GM21381 (cell line): ENCODE measurements around the gene GRIFIN.
A peak's percentile ranks its signal among the peaks of the same experiment; 100 is the strongest.

ENCODE experiments used
- ATAC-seq: cut with Tn5 transposase; IDR thresholded peaks from one replicate; pipeline ENCODE4 v1.9.1; 2021; ENCODE audit warnings: mild to moderate bottlenecking, moderate library complexity; ENCODE audit not compliant: unreplicated experiment

GRIFIN gene

GRCh38 chr7:2476298-2476697, at the start of gene GRIFIN:
Gene GRIFIN, minus strand, starts transcription at chr7:2476398. Its CDS starts 15 bp downstream, at chr7:2476383.
- no peak for ATAC-seq

GRCh38 chr7:2524808-2525657, 48.8 kb upstream of the GRIFIN start:
- ATAC-seq, result no peak

DNA sequence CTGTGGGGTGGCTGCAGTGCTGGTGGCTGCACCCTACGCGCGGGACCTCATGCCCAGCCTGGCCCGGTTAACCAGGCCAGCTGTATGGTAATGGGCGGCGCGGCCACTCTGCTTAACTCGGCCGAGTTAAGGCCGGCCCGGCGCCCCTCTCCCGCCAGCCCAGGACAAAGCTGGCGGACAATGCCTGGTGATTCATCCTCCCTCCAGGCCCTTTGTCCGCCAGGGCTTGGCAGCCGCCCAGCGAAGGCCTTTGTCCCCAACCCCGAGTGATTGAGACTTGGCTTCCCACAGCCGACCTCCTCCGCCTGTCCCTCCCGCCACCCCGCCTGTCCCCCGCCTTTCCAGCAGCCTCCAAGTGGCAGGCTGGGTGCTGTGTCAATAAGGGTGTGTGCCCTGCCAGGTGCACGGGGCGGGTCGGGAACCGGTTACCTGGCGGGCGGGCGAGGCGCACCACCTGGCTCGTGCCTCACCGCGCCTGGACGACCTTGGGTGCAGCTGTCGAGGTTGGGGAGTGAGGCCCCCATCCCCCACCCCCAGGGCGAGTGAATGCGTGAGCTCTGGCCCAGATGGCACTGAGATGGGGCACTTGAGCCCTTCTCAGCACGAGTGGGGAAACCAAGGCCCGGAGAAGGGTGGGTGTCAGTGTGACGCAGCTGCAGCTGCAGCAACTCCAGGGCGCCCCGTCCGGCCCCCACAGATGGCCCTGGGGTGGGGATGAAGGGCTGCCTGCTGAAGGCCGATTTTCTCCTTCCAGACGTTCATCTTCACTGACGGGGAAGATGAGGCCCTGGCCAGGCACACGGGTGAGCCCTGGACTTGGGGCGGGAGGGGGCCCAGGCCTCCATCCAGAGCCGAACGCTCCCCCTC, 48.0 kb upstream of the GRIFIN start:
- no peak for ATAC-seq

GRCh38 chr7:2523461-2523936, 47.3 kb upstream of the GRIFIN start:
- no peak for ATAC-seq

DNA sequence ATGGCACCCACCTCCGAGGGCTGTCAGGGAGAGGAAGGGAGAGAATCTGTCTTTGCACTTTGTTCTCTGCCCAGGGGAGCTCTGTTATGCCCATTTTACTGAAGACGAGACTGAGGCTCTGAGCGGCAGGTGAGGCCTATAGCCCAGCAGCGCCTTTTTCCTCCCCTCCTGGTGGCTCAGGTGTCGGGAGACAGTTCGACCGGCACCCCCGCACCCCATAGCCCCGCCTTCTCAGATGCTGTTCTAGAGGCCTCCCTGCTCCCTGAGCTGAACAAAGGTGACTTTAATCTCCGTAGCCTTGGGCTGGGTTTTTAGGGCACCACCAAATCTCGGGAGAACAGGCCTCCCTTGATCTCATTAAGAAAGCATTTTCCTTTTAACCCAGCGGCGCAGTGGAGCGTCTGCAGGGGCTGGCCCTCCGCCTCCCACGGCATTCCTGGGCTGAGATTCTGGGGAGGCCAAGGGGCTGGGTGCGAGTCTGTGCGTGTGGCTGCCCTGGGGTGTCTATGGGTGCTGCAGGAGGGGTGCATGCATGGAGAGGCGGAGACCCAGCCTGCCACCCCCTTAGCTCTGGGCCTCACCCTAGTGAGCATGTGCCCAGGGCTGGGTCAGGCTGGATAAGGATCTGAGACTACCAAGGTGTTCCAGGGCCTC, 46.7 kb upstream of the GRIFIN start:
- ATAC-seq, result no peak

DNA sequence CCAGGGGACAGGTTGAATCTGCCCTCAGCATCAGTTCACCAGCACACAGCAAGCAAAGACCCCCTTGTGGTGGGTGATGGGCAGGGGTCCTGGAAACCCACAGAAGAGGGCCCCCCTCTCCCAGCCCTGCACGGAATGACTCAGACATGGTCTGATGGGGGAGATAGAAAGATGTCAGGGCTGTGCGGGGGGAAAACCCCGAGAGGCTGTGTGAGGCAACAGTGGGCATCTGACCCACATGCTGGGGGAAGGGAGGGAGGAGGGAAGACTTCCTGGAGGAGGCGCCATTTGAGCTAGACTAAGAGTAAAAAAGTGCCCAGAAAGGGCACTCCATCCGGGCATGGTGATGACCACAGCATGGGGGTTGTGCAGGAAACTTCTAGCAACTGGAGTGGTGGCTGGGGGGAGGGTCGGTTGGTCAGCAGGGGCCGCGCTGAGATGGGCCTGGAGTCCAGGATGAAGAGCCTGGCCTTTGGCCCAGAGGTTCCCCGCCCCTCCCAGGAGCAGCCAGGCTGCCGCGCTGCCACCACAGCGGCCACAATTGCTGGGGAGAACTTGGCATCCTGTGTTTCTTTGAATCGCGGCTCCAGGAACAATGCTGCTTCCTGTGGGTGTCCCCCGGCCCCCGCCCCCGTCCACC, 45.9 kb upstream of the GRIFIN start:
- ATAC-seq, result no peak

DNA sequence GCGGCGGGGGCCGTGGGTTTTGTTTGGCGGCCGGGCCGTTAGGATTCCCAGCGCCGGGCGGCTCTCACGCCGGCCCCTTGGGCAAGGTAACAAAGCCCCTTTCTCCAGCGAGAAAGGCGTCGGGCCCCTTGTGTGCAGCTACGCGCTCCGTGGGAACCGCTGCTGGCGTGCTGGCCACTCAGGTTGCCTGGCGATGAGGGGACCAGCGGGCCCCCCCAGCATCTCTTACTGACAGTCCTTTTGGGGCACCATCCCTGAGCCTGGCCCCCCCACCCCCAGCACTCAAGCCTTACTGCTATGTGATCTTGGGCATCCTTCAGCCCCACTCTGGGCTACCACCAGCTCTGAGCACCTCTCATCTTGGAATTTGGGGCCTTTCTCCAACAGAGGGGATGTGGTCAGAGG, 45.1 kb upstream of the GRIFIN start:
- ATAC-seq, result no peak

DNA sequence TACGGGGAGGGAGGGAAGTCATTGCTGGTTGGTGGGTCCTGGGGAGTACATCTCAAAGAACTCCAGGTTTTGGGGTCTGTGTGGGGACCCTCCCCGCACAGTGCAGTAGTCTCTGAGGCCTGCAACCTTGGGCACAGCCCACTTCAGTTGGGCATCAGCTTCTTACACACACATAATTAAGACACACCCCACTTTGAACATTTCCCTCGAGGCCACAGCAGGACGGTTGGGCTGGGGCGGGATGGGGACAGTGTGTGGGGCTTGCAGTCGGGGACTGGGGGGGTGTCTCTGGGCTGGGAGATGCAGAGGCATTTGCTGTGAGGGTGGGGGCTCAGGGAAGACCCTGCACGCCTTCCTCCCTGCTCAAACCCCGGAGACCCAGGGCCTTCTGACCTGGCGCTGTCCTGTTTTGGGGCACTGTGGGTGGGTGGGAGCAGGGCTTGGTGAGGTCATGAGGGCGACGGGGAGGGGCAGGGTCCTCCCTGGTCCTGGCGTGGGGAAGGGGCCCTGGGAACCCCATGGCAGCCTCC, 44.6 kb upstream of the GRIFIN start:
- no peak for ATAC-seq

GRCh38 chr7:2520131-2520760, 44.0 kb upstream of the GRIFIN start:
- ATAC-seq, result no peak

GRCh38 chr7:2519119-2519930, 43.1 kb upstream of the GRIFIN start, which contains the start of gene LFNG:
Gene LFNG, plus strand, starts transcription at chr7:2519774. Its CDS starts 88 bp downstream, at chr7:2519862.
- ATAC-seq, result peak; percentile 84

- ATAC-seq, result no peak
Observed at GRCh38 chr7:2518737-2519118, 42.5 kb upstream of the GRIFIN start.

DNA sequence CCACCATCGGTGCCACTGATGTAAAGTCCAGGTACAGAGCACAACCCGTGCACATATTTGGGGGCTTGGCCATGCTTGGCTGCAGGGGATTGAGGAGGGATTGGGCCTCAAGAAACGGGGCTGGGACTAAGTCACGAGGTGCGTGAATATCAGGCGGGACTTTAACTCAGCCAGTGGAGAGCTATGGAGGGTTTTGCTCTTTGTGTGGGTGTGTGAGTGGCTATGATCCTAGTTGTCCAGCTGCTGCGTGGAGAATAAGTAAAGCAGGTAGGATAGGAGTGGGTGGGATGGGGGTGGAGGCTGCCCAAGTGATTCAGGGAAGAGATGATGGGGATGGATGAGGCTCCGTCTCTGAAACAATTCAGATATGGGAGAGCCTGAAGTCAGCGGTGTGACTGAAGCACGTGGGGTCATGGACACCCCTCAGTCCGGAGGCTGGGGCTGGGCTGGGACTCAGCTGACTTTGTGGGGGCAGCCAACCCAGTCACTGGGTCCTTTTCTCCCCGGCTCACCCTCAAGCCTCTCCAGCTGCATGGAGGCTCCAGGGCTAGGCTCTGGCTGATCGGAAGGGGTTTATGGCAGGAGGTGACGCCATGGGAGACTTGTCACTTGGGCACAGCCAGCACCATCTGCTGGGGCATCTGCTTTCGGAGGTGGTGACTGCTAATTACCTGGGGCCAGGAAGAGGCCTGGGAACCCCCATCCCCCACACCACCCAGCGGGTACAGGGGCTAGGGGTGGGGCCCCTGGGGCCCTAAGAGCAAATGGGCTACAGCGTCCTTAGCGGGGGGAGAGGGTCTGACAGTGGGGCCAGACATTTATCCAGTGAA, 41.7 kb upstream of the GRIFIN start:
- no peak for ATAC-seq

DNA sequence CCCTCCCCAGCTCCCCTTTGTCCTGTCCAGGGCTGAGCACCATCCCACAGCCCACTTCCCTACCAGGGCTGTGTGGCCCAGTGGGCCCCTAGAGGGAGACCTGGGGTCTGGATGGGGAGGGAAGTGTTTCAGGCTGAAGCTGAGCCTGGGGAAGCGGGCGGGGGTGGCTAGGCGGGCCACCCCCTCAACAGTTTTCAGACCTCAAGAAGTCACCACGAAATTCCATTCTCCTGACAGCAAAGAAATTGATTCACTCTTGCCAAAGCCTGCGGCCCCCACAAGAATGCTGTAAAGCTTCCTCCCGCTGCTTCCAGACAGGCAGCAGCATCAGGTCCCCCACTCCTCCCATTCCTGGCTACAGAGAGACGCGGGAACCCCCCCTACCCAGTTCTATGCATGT, 40.8 kb upstream of the GRIFIN start:
- ATAC-seq, result no peak

DNA sequence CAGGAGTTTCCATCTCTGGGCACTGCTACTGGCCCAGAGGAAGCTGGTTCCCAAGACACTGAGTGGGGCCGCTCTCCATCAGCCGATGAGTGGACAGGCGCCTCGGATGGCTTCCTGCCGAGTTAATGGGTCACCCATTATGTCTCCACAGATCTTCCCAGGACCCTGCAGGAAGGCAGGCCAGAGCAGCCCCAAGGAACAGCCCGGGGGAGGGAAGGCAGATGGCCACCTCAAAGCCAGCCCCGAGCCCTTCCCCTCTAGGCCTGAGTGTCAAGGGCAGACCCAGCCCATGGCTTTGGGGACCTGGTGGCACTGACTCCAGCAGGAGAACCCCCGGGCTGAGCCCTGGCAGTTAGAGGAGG, 40.0 kb upstream of the GRIFIN start:
- no peak for ATAC-seq

GRCh38 chr7:2515424-2516193, 39.4 kb upstream of the GRIFIN start:
- no peak for ATAC-seq

- ATAC-seq, result no peak
Observed at GRCh38 chr7:2514473-2515423, 38.5 kb upstream of the GRIFIN start.
